GM19035 (cell line): ENCODE data around the gene C10orf71.
A peak's percentile ranks its signal among the peaks of the same experiment; 100 is the strongest.

ENCODE experiments used
- ATAC-seq: cut with Tn5 transposase; IDR thresholded peaks from one replicate; pipeline ENCODE4 v1.9.1; 2021; ENCODE audit not compliant: unreplicated experiment

The C10orf71 gene

DNA sequence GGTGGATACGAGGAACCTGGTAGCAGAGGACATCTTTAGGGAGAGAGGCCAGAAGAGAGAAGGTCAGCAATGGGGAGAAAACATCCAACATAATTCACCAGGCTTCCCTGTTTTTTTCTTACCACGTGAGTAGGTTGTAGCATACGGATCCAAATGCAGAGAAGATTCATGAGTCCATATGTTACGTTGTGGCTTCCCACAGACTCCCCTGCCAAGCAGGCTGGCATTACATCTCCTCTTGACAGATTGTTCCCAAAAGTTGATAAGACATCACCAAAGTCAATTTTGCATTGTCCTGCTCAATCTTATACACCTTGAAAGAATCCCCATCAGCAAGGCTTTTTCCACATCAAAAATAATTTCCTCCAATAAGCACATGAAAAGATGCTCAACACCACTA is 57.2 kb downstream of the C10orf71 start:
- ATAC-seq: no peak

GRCh38 chr10:49356944-49357343 is 58.0 kb downstream of the C10orf71 start:
- ATAC-seq: no peak

- no peak for ATAC-seq
These were observed 58.9 kb downstream of the C10orf71 start for GRCh38 chr10:49357910-49358309.

- ATAC-seq: no peak
These were observed 60.6 kb downstream of the C10orf71 start for GRCh38 chr10:49359349-49360270.

DNA sequence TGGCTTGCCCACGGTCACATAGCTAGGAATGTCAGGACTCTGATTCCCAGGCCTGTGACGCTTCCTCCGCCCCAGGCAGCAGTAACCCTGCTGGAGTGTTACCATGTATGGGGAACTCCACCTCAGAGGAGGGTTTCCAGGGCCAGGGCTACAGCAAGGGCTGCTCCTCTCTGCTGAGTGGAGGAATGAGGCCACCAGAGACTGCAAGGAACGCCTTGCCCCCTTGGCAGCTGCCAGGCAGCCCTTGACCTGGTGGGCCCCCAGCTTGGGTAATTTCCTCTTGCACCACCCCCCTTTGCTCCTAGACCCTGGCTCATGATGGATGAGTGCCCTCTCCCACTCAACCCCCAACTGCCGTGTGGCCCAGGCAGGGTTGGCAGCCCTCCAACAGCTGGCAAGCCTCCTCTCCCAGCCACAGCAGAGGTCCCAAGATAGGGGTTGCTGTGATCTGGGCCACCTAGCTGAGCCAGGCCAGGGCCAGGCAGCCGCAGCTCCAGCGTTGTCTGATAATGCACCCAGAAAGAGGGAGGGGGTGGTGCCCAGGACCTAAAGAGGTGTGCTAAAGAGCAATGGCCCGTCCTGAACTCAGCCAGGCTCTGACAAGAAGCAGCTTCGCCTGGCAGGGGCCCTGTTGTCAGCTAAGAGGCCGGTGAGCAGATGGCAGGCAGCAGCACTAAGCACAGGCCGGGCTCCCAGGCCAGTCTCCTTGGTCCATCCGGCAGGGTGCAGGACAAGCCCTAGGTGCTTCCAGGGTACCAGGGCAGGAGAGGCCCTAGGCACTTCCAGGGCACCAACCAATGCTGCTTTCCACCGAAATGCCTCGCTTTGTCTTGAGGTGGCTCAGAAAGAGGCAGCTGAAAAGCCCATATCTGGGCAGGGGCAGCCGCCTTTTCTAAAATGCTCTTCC is 61.6 kb downstream of the C10orf71 start:
- no peak for ATAC-seq

- no peak for ATAC-seq
These were observed 62.2 kb downstream of the C10orf71 start for GRCh38 chr10:49361178-49361554.

GRCh38 chr10:49361735-49362568 is 63.0 kb downstream of the C10orf71 start:
- ATAC-seq: peak; percentile 2

GRCh38 chr10:49362596-49363260 is 63.8 kb downstream of the C10orf71 start:
- ATAC-seq: peak; percentile 74

GRCh38 chr10:49363309-49364031 is 64.5 kb downstream of the C10orf71 start:
- ATAC-seq: no peak

GRCh38 chr10:49364051-49364450 is 65.1 kb downstream of the C10orf71 start:
- no peak for ATAC-seq

DNA sequence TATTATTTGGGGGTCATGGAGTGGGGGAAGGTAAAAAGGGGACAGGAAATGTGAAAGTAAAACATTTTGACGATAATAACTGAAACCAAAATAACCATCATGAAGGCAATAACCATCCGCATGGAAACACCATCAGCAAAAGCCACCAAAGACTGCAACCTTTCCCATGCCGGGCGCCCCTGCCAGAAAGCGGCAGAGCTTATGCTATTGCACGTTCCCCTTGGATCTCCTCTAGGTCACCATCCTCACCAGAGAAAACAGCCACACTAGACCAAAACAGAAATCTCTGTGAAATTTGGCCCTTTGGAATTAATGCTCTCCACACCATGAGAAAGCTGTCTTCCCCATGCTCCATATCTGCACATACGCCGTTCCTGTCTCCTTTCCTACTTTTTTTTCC is 65.8 kb downstream of the C10orf71 start:
- ATAC-seq: no peak

DNA sequence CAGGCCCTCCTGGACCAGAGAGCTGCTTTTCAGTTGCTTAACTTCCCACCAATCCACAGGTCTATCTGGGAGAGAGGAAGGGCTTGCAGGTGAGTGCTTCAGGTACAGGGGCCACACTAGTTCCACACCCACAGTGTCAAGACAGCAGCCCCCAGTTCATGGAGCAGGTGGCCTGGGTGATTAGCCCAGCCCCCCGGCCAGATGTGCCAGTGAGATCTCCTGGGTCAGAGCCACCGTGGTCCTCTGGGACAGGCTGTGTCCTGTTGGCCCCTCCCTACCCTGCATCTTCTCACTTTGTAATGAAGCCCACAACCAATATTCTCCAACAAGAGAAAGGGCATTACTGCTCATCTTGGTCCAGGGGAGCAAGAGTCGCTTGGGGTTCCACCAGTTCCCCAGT is 66.3 kb downstream of the C10orf71 start:
- ATAC-seq: no peak

GRCh38 chr10:49365675-49366415 is 66.9 kb downstream of the C10orf71 start:
- ATAC-seq: no peak

DNA sequence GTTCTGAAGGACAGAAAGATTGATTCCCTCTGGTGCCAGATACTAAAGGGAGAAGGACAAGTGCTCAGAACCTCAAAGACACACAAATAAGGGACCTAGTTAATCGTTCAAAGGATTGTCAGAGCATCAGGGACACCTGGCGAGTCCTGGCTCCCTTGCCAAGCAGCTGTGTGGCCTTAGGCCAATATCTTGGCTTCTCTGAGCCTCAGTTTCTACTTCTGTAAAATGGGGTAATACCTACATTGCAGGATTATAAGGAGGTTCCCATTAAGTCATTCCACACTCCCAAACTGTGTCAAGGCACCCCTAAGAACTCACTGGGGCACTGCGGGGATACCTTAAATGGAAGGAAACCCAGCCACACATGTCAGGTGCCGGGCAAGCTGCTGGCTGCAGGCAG is 67.5 kb downstream of the C10orf71 start:
- no peak for ATAC-seq

DNA sequence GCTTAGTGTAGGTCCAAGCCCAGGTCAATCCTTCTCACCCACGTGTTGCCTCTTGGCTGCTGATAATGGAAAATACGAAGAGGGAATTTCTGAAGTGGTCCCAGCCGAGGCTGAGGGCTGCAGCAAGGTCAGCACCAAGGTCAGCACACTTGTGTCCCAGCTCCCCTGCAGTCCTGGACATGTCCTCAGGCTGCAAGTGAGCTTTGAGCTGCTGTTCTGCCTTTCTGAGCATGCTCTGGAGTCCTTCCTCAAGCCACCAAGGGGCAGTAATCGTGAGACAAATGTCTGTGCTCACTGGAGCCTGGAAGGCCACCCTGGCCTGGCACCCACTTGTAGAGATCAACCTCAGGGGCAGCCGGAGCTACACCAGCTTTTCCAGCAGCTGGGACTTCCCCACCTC is 68.6 kb downstream of the C10orf71 start:
- no peak for ATAC-seq

GRCh38 chr10:49368256-49368655 is 69.3 kb downstream of the C10orf71 start:
- ATAC-seq: no peak

GRCh38 chr10:49369216-49370162 is 70.5 kb downstream of the C10orf71 start:
- ATAC-seq: no peak
